ENCODE data around the gene EXOG.
A peak's percentile ranks its signal among the peaks of the same experiment; 100 is the strongest.

Gene EXOG

GRCh38 chr3:38496131-38496910 lies at the start of gene EXOG:
Gene EXOG (plus strand): TSS chr3:38496340. CDS start chr3:38496368, 28 bp downstream.
- peak within 1 kb of the TSS; percentile 83 for H3K4me3 ChIP-seq (ENCODE audit: low read length)
- TF ChIP-seq CTCF (IDR thresholded peaks at IDR 0.05; ENCODE audit: insufficient read depth, low read depth, low read length, missing control alignments): peak; percentile 76
- DNase-seq (ENCODE audit: low read depth): peak; percentile 90

GRCh38 chr3:38446812-38447211 lies 49.3 kb upstream of the EXOG start:
- DNase-seq (ENCODE audit: low read depth): no peak
- no peak for TF ChIP-seq CTCF (IDR thresholded peaks at IDR 0.05; ENCODE audit: insufficient read depth, low read depth, low read length, missing control alignments)
- H3K4me3 ChIP-seq (ENCODE audit: low read length): no peak overlapping the region

GRCh38 chr3:38450853-38451252 lies 45.3 kb upstream of the EXOG start:
- no peak for TF ChIP-seq CTCF (IDR thresholded peaks at IDR 0.05; ENCODE audit: insufficient read depth, low read depth, low read length, missing control alignments)
- H3K4me3 ChIP-seq (ENCODE audit: low read length): no peak overlapping the region
- DNase-seq (ENCODE audit: low read depth): no peak

- peak within 1 kb of the TSS; percentile 61 for H3K4me3 ChIP-seq (ENCODE audit: low read length)
- peak; percentile 69 for DNase-seq (ENCODE audit: low read depth)
- no peak for TF ChIP-seq CTCF (IDR thresholded peaks at IDR 0.05; ENCODE audit: insufficient read depth, low read depth, low read length, missing control alignments)
These were observed 42.8 kb upstream of the EXOG start, which contains the start of gene ACVR2B for GRCh38 chr3:38453075-38453912. Gene ACVR2B (plus strand): TSS chr3:38453890. CDS start chr3:38454323, 433 bp downstream.

- DNase-seq (ENCODE audit: low read depth): no peak
- H3K4me3 ChIP-seq (ENCODE audit: low read length): peak overlapping the region; percentile 61
- no peak for TF ChIP-seq CTCF (IDR thresholded peaks at IDR 0.05; ENCODE audit: insufficient read depth, low read depth, low read length, missing control alignments)
These were observed 42.3 kb upstream of the EXOG start for GRCh38 chr3:38453913-38454177.

GRCh38 chr3:38454178-38454883 lies 41.8 kb upstream of the EXOG start:
- TF ChIP-seq CTCF (IDR thresholded peaks at IDR 0.05; ENCODE audit: insufficient read depth, low read depth, low read length, missing control alignments): no peak

More at GRCh38 chr3:38454178-38454883, 41.8 kb upstream of the EXOG start:
- H3K4me3 ChIP-seq (ENCODE audit: low read length): peak overlapping the region; percentile 61
- peak; percentile 56 for DNase-seq (ENCODE audit: low read depth)

All from epithelial cell of esophagus (primary cell).